AG09319 (cell line): ENCODE results near the gene MYO5B.

ENCODE experiments used
- DNase-seq: peaks from one replicate; pipeline ENCODE4 v3.0.0-alpha.2; 2010; ENCODE audit warnings: low read depth; ENCODE audit errors: extremely low read depth
- CTCF ChIP-seq: IDR thresholded peaks from 2 replicates; pipeline ENCODE4 v1.5.1; 2011; ENCODE audit warnings: low read depth, mild to moderate bottlenecking, inconsistent platforms, low read length, moderate library complexity

MYO5B gene

DNA sequence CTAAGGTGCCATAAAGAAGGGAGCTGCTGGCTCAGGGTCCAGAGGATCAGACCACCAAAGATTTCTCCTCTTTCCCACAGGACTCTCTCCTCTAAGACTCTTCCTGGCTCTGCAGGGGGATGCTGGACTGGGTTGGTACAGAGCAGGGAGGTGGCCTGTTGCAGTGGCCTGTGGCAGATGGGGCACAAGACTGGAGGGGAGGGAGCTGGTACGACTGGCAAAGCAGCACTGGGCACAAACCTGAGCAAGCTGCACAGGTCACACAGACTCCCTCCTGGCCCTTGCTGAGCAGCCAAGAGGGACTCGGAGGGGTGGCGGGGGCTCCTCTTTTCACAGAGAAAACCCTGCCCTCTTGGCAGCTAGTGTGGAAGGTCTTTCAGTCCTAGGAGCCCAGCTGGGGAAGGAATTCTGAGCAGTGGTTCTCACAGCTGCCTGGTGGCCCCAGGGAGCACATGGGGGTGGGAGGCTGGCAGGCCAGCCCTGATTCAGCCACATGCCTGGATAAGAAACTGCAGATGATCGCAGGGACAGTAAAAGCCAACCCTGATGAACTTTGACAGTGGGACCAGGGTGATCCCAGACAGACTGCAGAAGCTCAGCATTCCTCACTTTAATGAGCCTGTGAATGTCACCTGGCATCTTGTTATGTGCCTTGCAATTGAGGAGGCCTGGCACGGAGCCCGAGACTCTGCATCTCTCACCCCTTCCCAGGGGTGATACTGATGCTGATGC is 349.2 kb downstream of the MYO5B start:
- no peak for DNase-seq
- no peak for TF ChIP-seq CTCF

- no peak for TF ChIP-seq CTCF
- no peak for DNase-seq
Observed at GRCh38 chr18:49844903-49845302, 350.0 kb downstream of the MYO5B start.

- no peak for DNase-seq
- no peak for TF ChIP-seq CTCF
Observed at GRCh38 chr18:49843778-49844625, 350.9 kb downstream of the MYO5B start.

DNA sequence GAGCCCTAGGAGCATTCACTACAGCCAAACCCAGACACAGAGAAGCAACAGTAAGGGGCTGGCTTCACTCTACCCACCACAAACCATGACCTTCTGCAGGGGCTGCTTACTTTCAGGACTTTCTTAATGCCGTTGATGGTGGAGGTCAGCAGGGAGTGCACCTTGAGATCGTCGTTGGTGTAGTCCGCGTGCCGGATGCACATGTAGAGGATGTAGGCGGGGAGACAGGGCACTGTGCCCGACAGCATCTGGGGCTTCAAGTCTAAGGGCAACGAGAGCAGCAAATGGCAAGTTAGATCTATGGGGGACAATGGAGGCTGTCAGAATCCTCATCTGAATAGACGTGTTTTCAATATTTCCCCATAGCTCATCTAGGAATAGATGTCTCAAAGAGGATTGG is 351.8 kb downstream of the MYO5B start:
- no peak for TF ChIP-seq CTCF
- DNase-seq: no peak

GRCh38 chr18:49842656-49843055 is 352.3 kb downstream of the MYO5B start:
- DNase-seq: no peak
- TF ChIP-seq CTCF: no peak

DNA sequence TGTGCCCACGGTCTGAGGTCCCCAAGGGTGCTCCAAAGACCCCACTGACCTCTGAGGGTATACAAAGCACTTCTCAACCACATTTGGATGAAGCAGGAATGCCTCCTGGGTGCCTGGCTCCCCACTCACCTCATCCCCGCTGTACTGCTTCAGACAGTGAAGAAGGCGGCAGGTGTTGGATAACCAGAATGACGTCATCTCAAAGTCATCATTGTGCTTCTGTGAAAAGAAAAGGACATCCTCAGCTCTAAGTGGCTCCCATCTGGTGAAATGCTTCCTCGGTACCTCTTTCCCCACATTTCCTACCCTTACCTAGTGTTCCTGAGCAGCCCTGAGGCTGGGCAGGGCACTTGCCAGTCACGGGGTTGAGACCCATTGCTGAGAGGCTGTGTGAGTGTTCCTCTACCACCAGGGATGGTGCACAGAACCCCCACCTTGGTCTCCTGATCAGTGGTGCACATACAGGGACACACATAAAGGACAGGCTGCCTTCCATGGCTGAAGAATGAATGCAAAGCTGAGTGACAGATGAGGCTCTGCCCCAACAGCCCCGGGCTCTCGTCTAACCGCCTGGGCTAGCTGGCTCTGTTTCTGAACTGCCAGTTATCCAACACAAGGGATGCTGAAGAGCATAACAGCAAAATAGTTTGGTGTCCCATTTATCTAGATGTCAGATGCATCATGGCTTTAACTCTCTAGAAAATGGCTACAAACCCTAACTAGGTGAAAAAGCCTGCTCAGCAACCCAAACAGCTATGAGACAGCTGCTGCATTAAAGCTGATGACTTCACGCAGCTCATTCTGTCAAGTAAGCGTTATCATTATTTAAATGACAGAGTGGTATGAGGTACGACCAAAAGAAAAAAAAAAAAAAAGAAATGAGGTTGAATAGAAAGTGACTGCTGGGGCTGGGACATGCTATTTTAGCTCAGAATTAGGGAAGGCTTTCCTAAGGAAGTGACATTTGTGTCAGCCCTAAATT is 353.4 kb downstream of the MYO5B start:
- no peak for TF ChIP-seq CTCF
- no peak for DNase-seq
